GM18526 (cell line): ENCODE measurements around the gene SYNC.

Experiments
- POLR2A ChIP-seq: IDR thresholded peaks from 3 replicates; pipeline ENCODE4 v1.6.1; 2011; ENCODE audit not compliant: insufficient read length; ENCODE audit errors: extremely low read depth

SYNC gene

DNA sequence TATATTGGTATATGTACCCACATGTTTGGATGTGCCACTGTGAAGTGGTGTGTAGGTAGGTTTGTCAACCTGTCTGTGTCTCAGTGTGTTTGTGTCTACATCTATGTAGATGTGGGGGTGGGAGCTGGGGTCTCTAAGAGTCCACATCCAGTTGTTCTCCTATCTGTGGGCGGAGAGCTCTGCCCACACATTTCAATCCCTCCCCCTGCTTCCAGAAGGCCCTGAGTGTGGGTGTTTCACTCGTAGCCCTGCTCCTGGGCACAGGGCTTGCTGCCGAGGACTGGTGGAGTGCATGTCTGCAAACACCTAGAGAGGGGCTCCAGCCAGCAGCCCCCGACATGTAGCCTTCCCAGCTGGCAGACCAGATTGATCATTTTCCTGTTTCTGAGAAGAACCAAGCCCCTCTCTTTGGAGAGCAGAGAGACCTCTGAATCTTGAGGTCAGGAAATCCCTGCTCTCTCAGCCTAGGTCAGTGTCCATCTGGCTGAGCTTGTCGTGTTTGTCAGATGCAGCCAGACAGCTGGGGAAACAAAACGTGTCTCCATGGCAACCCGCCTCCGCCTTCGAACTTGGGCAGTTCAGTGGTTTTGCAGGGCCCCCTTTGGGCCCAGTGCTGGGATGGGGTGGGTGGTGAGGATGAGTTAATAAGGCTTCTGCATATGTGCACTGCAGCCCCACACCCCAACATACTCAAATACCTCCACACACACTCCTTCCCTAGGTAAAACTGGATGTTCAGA is 31.2 kb upstream of the SYNC start:
- TF ChIP-seq POLR2A = no peak

DNA sequence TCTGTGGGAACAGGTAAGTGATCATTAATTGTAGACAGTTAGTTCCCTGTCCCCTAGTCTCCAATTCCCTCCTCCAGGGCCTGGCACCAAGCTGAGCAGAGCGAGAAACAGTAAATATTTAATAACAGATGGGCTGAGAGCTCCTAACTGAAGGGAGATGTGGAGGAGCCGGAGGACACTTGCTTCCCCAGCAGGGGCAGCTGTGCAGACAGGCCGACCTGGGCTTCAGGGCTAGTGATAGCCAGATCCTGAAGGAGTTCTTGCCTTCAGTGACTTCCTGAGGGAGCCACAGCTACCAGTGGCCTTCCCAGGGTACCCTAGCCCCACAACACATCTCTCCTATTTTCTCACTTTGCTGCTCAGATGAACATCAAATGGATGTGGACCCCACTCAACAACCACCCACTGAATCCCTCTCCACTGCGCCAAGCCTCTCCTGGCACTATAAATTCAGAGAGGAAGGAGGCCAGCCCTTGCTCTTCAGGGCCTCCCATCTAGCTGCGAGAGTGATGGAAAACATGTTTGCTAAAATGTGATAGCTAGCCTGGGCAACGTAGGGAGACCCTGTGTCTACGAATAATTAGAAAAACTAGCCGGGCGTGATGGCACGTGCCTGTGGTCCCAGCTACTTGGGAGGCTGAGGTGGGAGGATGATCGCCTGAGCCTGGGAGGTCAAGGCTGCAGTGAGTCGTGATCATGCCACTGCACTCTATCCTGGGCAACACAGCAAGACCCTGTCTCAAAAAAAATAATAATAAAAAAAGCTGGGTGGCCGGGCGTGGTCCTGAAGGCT is 26.9 kb upstream of the SYNC start:
- no peak for TF ChIP-seq POLR2A

DNA sequence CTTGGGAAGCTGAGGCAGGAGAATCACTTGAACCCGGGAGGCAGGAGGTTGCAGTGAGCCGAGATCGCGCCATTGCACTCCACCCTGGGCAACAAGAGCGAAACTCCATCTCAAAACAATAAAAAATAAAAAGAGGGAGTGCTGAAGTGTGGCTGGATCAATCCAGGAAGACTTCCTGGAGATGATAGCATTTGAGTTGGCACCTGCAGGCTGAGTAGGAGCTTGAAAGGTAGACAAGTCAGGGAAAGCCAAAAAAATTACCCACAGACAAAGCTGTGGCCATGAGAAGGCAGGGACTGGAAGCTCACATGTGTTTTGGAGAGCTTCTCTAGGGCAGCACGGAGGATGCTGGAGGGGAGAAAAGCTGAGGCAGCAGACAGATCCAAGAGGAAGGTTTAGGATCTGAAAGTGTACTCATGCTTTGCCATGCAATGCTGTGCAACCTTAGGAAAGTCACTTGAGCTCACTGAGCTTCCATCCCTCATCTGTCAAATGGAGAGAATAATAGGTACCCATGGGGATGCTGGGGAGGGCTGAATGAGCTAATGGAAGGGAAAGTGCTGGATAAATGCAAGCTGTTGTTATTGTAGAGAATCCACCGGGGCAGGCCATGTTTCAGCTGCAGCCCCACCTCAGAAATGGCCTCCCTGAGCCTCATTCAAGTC is 26.0 kb upstream of the SYNC start:
- no peak for TF ChIP-seq POLR2A

DNA sequence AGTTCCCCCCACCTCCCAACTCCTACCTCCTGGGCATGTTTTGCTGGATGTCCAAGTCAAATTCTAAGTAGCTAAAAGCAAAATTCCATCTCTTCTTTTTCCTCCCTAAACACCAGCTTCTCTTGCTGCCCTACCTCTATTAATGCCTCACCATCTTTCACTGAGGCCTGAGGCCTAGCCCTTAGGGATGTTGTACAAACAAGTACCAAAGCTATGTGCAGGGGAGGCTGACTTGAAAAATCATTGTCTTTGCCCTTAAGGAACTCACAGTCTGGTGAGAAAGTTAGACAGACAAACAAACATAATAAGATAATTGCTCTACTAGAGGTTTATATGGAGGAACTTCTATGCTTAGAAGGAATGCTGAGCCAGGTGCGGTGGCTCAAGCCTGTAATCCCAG is 25.3 kb upstream of the SYNC start:
- no peak for TF ChIP-seq POLR2A

GRCh38 chr1:32725615-32725982 is 23.0 kb upstream of the SYNC start:
- no peak for TF ChIP-seq POLR2A

GRCh38 chr1:32724678-32725614 is 22.4 kb upstream of the SYNC start:
- TF ChIP-seq POLR2A = no peak

- TF ChIP-seq POLR2A = no peak
Measured at GRCh38 chr1:32719681-32720275, 17.2 kb upstream of the SYNC start.

DNA sequence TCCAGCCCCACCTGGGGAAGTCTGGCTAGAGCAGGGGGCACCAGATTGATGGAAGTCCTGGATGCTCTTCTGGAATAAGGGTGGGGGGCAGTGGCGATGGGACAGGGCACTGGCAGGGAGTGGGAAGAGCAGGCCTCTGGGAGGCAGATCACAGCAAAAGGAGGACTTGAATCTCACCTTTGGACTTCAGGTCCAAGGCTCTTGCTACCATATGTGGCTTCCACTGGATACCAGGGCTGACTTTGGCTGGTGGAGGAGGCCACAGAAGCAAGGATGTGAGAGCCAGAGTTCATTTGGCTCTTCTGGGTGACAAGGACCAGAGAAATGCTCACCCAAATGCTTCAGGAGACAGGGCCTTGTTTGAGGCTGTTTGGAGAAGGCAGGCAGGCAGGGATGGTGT is 16.0 kb upstream of the SYNC start:
- TF ChIP-seq POLR2A = no peak

GRCh38 chr1:32718036-32718435 is 15.5 kb upstream of the SYNC start:
- TF ChIP-seq POLR2A = no peak

DNA sequence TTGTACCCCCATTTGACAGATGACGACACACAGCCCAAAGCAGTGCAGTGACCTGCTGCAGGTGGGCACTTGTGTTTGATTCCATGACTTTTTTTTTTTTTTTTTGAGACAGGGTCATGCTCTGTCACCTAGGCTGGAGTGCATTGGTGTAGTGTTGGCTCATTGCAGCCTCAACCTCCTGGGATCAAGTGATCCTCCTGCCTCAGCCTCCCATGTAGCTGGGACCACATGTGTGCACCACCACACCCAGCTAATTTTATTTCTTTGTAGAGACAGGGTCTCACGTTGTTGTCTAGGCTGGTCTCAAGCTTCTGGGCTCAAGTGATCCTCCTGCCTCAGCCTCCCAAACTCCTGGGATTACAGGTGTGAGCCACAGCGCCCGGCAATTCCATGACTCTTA is 14.9 kb upstream of the SYNC start:
- TF ChIP-seq POLR2A = no peak

DNA sequence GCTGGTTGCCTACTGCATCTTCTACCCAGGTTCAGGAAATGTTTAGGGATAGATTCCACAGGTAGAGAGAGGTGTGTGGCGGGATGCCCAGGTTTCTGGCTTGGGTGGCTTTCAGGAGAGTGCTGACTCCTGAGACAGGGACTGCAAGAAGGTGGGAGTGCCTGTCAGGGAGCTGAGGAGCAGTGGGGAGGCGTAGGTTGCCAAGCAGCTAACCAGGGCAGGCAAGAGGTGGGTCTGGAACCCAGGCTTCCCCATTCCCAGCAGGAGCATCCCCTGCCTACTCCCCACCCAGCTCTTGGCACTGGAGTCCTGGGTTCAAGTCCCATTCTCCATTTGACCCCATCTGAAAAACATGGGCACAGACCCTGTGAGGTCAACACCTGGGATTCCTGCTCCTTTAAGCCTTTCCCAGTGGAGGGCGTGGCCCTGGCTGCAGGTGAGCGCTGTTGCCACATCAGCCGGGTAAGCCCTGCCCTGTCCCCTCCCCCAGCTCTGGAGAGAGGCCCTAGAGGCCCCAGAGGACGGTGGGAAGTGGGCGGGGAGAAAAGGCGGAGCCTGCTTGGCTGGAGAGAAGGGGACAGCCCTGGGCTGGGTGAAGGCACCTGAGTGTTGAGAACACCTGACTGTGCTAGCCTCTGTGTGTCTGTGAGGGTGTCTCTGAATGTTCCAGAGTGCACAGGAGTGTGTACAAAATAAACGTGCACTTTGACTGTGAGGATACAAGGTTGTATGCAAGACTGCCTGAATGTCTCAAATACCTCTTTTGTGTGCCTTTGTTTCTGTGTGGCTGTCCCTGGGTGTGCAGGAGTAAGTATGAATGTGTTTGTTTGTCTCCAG is 14.0 kb upstream of the SYNC start:
- TF ChIP-seq POLR2A = no peak

DNA sequence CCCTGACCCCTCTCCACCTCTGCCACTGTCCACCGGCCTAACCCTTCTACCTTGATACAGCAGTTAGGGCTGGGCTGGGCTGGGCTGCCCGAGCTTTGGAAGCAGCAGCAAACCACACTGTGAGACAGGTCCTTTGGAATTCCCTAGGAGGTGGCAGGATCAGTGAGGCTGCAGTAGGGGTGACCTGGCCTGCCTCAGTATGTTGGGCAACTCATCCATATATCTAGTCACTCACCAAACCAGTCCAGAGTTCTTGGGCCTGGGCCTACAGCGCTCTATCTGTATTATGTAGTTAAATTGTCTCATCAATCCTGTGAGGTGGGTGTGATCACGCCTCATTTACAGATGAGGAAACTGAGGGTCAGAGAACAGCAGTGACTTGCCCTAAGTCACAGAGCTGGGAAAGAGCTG is 13.3 kb upstream of the SYNC start:
- no peak for TF ChIP-seq POLR2A

GRCh38 chr1:32714277-32714676 is 11.7 kb upstream of the SYNC start:
- TF ChIP-seq POLR2A = no peak

DNA sequence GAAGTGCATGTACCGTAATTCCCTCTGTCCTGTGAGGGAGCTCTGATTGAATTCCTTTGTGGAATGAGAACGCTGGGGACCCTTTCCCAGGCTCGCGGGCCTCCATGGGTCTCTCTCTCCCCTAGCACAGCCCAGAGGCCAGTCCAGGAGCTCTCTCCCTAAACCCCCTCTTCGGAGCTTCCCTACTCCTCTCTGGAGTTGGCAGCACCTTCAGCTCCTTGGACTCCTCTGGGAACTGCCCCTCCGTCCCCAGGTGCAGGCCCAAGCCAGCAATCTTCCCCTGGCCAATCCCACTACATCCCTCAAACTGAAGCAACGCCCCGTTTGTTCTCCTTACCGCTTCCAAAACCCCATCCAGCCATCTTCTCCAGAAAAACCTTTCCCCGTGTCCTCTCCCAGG is 10.5 kb upstream of the SYNC start:
- no peak for TF ChIP-seq POLR2A
